NOMO-1 (cell line): Measurements from ENCODE around the gene C17orf67.
"Not testable (repeated sequence)": the region's sequence is repeated elsewhere in the genome, so short reads cannot be mapped to it uniquely, and the experiment has no call there.

Experiments used
- DNase-seq, 2 experiments: peaks; one replicate each; lab custom pipeline; 2025; ENCODE audit not compliant: unreplicated experiment in 2 of 2; lab: John Stamatoyannopoulos, UW

The C17orf67 gene

GRCh38 chr17:56779898-56780777, 53.6 kb downstream of the C17orf67 start:
- peak; percentile 98 to 99 for DNase-seq

DNA sequence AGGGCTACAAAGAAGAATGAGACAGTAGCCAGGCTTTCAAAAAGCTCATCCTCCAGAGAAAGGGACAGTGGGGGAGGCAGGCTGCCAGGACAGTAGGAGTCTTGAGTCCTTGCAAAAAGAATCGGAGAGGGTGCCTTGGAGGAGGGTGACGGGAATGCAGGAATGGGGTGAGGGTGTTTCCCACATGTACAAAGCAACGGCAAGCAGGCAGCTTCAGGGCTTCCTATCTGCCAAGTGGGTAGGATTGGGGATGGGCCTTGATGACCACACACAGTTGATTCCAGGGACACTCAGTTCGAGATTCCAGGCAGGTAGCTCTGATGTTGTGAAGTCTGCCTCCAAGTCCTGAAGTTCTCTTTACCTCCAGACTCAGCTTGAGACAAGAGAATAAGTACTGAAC, 54.4 kb downstream of the C17orf67 start:
- DNase-seq, result no peak

- DNase-seq, result no peak
Measured at GRCh38 chr17:56778898-56779297, 54.8 kb downstream of the C17orf67 start.

DNA sequence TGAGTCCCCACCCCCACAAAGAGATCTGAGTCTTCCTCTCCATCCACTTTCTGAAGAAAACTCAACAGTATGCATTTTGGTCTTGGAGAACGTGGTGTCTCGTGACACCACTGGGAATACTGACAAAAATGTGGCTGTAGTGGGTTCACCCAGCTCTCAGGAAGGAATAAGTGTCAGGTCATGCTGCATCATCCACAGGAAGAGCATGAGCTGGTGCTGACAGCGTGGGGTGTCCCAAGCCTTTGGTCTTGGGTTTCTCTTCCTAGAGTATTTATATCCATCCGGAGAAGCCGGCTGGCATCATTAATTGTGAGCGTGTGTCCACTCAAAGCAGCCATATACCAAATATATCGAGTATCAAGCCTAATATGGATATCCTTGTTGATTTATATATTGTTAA, 55.9 kb downstream of the C17orf67 start:
- DNase-seq, result no peak

GRCh38 chr17:56774650-56775049, 59.1 kb downstream of the C17orf67 start:
- peak; percentile 25 to 36 for DNase-seq

DNA sequence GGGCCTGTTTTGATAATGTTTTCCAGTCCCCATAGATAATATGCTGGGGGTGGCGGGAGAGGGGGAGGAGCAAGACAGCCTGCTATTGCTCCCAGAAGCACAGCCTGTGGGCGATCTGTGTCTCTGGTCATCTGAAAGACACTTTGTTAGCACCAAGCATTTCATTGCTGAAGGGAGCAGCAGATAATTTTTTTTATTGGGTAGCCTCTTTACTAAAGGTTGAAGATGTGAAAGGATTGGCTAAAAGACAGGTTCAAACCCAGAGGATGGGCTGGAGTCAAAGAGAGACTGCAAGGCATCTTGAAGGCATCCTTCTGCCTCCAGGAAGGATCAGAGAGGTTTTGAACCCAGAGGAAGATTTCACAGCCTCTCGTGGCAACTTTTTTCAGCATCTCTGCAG, 60.6 kb downstream of the C17orf67 start:
- DNase-seq, result no peak

GRCh38 chr17:56772442-56772841, 61.3 kb downstream of the C17orf67 start:
- no peak for DNase-seq

DNA sequence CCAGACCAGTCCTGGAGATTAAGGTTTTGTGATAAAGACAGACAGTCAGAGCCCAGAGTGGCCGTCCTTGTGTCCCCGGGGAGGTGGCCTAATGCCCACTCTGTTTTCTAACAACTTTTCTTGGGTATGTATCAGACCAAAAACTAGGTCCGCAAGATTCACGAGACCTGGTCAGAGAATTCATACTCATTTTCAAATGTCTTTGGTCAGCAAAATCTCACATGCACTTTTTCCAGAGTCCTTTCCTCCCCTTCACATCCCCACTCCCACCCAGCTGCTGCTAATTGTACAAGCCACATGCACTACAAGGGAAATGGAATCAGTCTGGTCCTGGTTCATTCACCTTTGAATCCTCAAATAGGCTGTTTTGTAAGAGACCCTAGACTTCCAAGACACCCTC, 61.7 kb downstream of the C17orf67 start:
- no peak for DNase-seq

- DNase-seq, result no peak
Measured at GRCh38 chr17:56771563-56771962, 62.2 kb downstream of the C17orf67 start.

GRCh38 chr17:56770427-56770826, 63.3 kb downstream of the C17orf67 start:
- DNase-seq, result no peak

- no peak for DNase-seq
Measured at GRCh38 chr17:56765449-56765848, 68.3 kb downstream of the C17orf67 start.

DNA sequence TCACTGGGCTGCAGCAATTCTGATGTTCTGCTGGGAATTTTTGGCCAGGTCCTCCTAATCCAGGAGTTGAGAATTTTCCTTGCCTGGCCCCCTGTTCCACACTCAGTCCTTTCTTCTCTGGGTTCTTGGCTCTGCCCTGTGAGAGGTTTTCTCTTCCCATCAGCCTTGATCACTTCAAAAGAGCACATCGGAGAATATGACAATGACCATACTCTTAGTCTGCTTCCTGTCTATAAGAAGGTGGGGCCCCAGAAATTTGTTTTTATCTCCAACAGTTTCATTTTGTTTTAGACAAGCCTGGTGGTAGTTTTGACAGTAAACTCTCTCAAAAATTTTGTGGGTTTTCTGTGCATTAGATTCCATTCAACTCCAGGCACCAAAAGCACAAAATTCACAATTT, 70.7 kb downstream of the C17orf67 start:
- DNase-seq, result no peak

GRCh38 chr17:56762144-56762543, 71.6 kb downstream of the C17orf67 start:
- DNase-seq, result no peak

DNA sequence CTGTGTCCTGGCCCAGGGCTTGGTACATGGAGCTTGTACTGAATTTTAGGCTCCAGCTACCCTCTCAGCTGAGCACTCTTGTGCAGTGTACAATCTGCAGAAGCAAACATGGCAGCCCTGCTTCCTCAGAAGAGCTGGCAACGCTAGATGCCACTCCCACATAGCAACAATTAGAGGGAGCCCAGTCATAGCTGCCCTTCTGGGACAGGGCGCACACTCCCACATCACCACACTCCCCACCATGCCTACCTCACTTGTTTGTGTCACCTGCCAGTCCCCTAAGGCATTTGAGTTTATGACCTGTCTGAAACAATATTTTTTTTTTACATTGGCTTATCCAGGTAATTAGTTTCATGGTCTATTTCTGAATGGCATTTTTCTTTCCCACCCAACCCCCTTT, 72.3 kb downstream of the C17orf67 start:
- no peak for DNase-seq

DNA sequence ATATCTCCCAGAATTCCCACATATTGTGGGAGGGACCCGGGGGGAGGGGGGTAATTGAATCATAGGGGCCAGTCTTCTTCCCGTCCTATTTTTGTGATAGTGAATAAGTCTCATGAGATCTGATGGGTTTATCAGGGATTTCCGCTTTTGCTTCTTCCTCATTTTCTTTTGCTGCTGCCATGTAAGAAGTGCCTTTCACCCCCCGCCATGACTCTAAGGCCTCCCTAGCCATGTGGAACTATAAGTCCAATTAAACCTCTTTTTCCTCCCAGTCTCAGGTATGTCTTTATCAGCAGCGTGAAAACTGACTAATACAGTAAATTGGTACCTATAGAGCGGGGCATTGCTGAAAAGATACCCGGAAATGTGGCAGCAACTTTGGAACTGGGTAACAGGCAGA, 76.1 kb downstream of the C17orf67 start:
- DNase-seq, result not testable (repeated sequence)

- no peak for DNase-seq
Measured at GRCh38 chr17:56756536-56756935, 77.2 kb downstream of the C17orf67 start.

- no peak for DNase-seq
Measured at GRCh38 chr17:56755310-56755709, 78.4 kb downstream of the C17orf67 start.

GRCh38 chr17:56754523-56755208, 79.1 kb downstream of the C17orf67 start:
- DNase-seq, result peak; percentile 39 to 47

- no peak for DNase-seq
Measured at GRCh38 chr17:56752263-56752836, 81.4 kb downstream of the C17orf67 start.

DNA sequence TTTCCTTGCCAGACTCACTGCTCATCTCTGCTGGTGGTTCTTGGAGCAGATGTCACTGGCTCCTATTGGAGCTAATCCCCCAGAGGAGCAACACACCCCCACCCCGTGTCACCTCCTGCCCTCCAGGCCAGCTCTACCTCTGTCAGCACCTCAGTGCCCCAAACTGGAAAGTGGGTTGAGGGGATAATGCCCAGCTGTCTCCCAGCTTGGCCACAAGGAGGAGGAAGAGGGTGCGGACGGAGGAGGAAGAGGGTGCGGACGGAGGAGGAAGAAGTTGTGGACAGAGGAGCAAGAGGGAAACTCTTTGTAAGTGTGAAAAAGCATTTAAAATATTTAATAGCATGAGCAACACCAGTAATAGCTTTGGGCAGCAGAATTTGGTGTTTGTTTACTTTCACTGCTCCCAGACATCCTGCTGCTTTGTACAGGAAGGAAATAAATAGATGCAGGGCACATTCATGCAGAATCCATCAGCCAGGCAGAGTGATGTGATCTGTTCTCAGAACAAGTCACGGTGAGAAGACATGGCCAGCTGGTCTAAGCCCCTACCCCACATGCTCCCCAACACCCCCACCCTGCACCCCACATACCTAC, 82.5 kb downstream of the C17orf67 start:
- DNase-seq, result no peak

DNA sequence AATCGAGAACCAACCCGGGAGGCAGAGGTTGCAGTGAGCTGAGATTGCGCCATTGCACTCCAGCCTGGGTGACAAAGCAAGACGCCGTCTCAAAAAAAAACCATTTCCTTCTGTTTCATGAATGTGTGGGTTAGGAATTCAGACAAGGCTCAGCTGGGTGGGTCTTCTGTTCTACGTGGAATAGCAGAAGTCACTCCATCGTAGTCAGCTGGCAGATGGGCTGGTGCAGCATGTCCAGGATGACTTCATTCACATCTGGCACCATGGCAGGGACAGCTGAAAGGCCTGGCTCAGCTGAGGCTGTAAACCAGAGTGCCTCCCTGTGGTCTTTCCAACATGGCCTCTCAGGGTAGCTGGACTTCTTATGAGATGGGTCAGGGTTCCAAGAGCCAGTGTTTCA, 89.0 kb downstream of the C17orf67 start:
- peak; percentile 76 to 89 for DNase-seq
